Nephron (organoid): ENCODE data around the gene MTCH2.

Experiments used
- H3K27ac Mint-ChIP-seq, 3 experiments: 2 replicates each; pipeline ENCODE4 v1.8.0; 2020; ENCODE audit warnings: mixed read lengths in 3 of 3, mild to moderate bottlenecking in 2 of 3, moderate library complexity in 1 of 3
- H3K27me3 Mint-ChIP-seq: 2 replicates; pipeline ENCODE4 v1.8.0; 2021; ENCODE audit warnings: low read depth, mild to moderate bottlenecking, moderate library complexity, mixed read lengths
- H3K36me3 Mint-ChIP-seq: 2 replicates; pipeline ENCODE4 v1.8.0; 2020; ENCODE audit warnings: low read depth, mixed read lengths
- H3K4me1 Mint-ChIP-seq: 2 replicates; pipeline ENCODE4 v1.8.0; 2020; ENCODE audit warnings: mixed read lengths
- H3K4me3 Mint-ChIP-seq, 3 experiments: 2 replicates each; pipeline ENCODE4 v1.8.0; 2020; ENCODE audit warnings: mild to moderate bottlenecking in 3 of 3, mixed read lengths in 3 of 3, moderate library complexity in 2 of 3
- H3K9me3 Mint-ChIP-seq: 2 replicates; pipeline ENCODE4 v1.8.0; 2020; ENCODE audit warnings: mixed read lengths
- TF ChIP-seq, protein P1 (sequence below), 3 experiments: fragments of 200-600 bp; sonication (generic); IDR thresholded peaks; one replicate each; pipeline ENCODE4 v1.5.0; 2021; ENCODE audit warnings: antibody characterized with exemption in 3 of 3; ENCODE audit not compliant: unreplicated experiment in 3 of 3

The MTCH2 gene

DNA sequence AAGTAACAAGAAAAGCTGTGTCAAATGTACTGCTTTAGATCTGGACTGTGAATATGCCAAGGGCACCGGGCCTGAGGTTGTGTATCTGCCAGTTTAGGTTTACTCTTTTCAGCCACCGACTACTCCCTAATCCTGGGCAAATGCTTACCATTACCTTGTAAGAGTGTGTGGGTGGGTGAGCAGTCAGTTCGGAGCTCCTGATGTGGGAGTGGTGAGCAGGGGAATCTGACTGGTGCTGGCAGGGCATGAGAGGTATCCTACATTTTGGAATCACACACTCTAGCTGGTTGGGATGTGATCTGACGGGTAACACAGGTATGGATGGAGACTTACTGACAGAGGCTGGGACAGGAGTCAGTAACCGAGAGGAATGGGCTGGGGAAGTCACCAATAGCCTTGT, 58.5 kb downstream of the MTCH2 start:
- TF ChIP-seq, protein P1, sequence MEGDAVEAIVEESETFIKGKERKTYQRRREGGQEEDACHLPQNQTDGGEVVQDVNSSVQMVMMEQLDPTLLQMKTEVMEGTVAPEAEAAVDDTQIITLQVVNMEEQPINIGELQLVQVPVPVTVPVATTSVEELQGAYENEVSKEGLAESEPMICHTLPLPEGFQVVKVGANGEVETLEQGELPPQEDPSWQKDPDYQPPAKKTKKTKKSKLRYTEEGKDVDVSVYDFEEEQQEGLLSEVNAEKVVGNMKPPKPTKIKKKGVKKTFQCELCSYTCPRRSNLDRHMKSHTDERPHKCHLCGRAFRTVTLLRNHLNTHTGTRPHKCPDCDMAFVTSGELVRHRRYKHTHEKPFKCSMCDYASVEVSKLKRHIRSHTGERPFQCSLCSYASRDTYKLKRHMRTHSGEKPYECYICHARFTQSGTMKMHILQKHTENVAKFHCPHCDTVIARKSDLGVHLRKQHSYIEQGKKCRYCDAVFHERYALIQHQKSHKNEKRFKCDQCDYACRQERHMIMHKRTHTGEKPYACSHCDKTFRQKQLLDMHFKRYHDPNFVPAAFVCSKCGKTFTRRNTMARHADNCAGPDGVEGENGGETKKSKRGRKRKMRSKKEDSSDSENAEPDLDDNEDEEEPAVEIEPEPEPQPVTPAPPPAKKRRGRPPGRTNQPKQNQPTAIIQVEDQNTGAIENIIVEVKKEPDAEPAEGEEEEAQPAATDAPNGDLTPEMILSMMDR (IDR thresholded peaks at IDR 0.05; ENCODE audit: unreplicated experiment in 3 of 3): no peak
- Mint-ChIP-seq H3K9me3 (no peaks in the 10 kb centered on the region), H3K27ac (no peak overlapping the region), H3K27me3 (peaks cover 5% of the 10 kb centered on the region), H3K36me3 (peaks cover 45% of the 10 kb centered on the region), H3K4me1 (peaks cover 36% of the 10 kb centered on the region), H3K4me3 (peak overlapping the region in 2 of 3 experiments; percentile 18 to 72)

DNA sequence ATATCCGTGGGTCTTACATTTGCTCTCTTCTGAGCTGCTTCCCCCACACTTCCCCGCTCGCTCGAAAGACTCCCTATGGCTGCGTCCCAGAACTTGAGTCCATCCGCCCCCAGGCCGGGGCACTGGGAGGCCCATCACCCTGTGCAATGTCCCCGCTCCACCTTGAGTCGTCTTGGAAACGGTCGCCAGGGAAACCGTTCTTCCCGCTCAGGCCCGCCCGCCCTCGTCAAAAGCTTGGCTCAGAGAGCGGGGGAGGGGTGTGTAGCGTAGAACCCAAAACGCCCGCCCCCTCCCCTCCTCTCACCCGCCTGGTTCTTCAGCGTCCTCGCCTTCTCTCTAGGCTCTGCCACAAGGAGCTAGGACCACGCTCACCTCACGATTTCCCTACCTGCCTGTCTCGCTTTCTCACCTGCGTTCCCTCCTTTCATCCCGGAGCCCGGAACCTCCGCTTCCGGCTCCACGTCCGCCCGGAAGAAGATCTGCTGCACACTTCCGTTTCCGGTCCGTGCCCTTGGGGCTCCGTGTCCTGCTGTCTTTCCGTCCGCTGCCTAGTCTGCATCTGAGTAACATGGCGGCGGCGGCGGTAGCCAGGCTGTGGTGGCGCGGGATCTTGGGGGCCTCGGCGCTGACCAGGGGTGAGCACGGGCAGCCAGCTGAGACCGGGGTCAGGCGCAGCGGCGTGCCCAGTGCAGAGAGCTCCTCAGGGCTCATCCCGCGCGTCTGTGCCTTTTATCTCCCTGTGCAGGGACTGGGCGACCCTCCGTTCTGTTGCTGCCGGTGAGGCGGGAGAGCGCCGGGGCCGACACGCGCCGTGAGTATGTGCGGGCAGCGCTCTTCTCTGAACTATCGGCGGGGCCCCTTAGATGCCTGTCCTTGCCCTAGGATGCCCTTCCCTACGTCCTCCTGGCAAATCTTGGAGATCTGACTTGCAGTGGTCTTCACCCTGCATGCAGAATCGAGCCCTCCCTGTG, 63.5 kb downstream of the MTCH2 start, which contains the start of the genes KBTBD4 and NDUFS3:
KBTBD4 (minus strand) TSS at position 447 of the 971 bp plus-strand sequence; CDS start at position 428, 19 bp downstream.
NDUFS3 (plus strand) TSS at position 551 of the 971 bp plus-strand sequence; CDS start at position 569, 18 bp downstream.
- Mint-ChIP-seq H3K4me3 (peak within 1 kb of the TSS; percentile 98 to 100 (median 99)), H3K4me1 (peaks cover 33% of the 10 kb centered on the region), H3K27ac (peak within 1 kb of the TSS; percentile 99 to 100 (median 100)), H3K9me3 (no peaks in the 10 kb centered on the region), H3K36me3 (peaks cover 64% of the 10 kb centered on the region), H3K27me3 (no peaks in the 10 kb centered on the region)
- TF ChIP-seq, protein P1 (IDR thresholded peaks at IDR 0.05; ENCODE audit: unreplicated experiment in 3 of 3): no peak

DNA sequence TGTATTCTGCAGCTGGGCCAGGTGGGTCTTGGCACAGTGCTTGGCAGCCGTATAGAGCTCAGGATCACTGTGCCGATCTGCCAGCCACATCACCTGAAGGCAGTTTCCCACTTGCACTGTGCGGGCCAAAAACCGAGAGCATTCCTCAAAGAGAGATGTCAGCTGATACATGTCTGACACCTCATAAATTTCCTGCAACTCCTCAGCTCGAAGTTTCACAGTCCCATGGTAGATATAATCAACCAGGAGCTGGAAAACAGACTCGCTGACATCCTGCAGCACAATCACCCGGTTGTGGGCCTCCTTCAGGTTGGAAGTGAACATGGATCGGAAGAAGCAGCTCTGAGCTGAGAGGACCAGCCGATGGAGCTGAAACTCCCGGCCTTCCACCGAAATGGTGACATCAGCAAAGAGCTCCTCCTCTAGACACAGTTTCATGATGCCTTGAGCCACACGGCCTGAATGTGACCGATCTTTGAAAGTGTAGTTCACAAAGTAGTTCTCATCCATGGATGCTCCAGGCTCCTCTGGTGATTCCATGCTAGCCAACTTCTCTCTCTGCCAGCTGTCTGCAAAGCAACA, 64.8 kb downstream of the MTCH2 start:
- Mint-ChIP-seq H3K27ac (peak overlapping the region; percentile 99 to 100 (median 100)), H3K27me3 (no peaks in the 10 kb centered on the region), H3K4me3 (peak overlapping the region; percentile 98 to 100 (median 99)), H3K36me3 (peaks cover 63% of the 10 kb centered on the region), H3K4me1 (peaks cover 45% of the 10 kb centered on the region), H3K9me3 (no peaks in the 10 kb centered on the region)
- TF ChIP-seq, protein P1 (IDR thresholded peaks at IDR 0.05; ENCODE audit: unreplicated experiment in 3 of 3): no peak

DNA sequence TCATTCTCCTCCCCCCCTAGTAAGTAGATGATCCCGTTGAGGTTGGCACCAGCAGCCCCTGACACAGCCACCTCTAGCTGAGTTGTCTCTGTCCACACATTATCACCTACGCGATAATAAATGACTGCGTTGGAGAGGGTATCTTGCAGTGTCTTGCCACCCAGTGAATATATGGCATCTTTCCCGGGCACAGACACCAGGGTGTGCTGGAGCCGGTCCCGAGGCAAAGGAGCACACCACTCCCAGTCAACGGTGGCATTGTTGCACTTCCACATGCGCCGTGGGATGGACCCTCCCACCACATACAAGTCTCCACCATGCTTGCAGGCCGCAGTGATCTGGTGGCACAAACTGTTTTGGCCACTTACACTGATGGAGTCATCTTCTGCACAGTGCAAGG, 69.0 kb downstream of the MTCH2 start:
- H3K4me1 Mint-ChIP-seq: peaks cover 32% of the 10 kb centered on the region
- H3K27ac Mint-ChIP-seq: peak overlapping the region in 2 of 3 experiments; percentile 38 to 73
- TF ChIP-seq, protein P1 (IDR thresholded peaks at IDR 0.05; ENCODE audit: unreplicated experiment in 3 of 3): no peak
- no peaks in the 10 kb centered on the region for H3K9me3 Mint-ChIP-seq
- H3K27me3 Mint-ChIP-seq: no peaks in the 10 kb centered on the region
- H3K4me3 Mint-ChIP-seq: no peak overlapping the region
- H3K36me3 Mint-ChIP-seq: peaks cover 57% of the 10 kb centered on the region

DNA sequence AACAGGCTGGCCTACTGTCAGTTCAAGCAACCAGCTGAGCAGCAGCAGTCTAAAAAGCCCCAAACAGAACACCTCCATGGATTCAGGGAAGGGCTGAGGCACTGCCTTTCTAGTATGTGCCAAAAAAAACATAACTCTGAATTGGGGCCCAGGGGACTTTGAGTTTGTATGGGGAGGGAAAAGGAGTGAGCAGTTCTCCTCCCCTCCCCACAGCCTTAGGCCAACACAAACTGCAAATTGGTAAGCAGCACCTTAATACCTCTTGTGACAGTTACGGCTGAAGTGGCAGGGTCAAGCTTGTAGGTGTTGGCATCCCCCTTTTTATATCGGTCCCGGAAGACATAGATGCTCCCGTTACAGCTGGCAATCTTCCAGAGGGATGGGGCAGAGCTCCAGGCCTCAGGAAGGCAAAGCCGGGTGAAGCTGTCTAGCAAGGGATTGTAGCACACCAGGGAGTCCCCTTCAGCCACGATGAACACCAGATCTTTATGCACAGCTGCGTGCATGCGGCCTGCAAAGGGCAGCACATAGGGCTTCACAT, 69.6 kb downstream of the MTCH2 start:
- Mint-ChIP-seq H3K4me3 (peak overlapping the region in 1 of 3 experiments; percentile 30), H3K36me3 (peaks cover 55% of the 10 kb centered on the region), H3K9me3 (no peaks in the 10 kb centered on the region), H3K27me3 (no peaks in the 10 kb centered on the region), H3K4me1 (peaks cover 27% of the 10 kb centered on the region), H3K27ac (peak overlapping the region; percentile 38 to 73 (median 52))
- TF ChIP-seq, protein P1 (IDR thresholded peaks at IDR 0.05; ENCODE audit: unreplicated experiment in 3 of 3): no peak
